ENCODE results near the gene JAM3.
"Not testable (repeated sequence)": the region's sequence is repeated elsewhere in the genome, so short reads cannot be mapped to it uniquely, and the experiment has no call there.

The JAM3 gene

GRCh38 chr11:134101282-134101681, 32.4 kb downstream of the JAM3 start:
- no peak for DNase-seq
- Histone ChIP-seq H3K27ac (ENCODE audit: insufficient read depth, low read length, poor library complexity, severe bottlenecking) (no peak overlapping the region), H3K9me3 (ENCODE audit: control insufficient read depth, low read length) (no peaks in the 10 kb centered on the region), H3K4me3 (ENCODE audit: insufficient read depth, low read depth, low read length, poor library complexity, severe bottlenecking) (no peak overlapping the region), H3K27me3 (replicated peaks; ENCODE audit: control insufficient read depth, insufficient read depth, low read length, poor library complexity, severe bottlenecking) (no peaks in the 10 kb centered on the region), H3K4me1 (ENCODE audit: control insufficient read depth, insufficient read depth, low read length, poor library complexity, severe bottlenecking) (no peaks in the 10 kb centered on the region), H3K36me3 (ENCODE audit: control insufficient read depth, insufficient read depth, low read length) (no peaks in the 10 kb centered on the region)

DNA sequence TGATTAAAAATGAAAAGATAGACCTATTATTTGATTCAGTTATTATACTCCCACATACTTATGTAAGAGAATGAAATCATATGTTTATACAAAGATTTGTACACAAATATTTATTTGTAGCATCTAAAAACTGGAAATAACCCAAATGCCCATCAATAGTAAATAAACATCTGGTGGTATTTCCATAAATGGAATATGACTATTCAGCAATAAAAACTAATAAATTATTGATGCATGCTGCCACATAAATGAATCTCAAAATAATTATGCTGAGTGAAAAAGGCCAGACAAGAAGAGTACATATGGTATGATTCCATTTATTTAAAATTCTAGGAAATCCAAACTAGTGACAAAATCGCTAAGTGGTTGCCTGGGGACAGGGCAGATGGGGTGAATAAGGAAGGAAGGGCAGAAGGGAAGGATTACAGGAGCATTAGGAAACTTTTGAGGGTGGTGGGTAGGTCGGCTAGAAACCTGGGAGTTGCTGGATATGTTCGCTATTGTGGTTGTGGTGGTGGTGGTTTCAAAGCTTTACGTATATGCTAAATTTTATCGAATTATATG, 41.5 kb downstream of the JAM3 start:
- Histone ChIP-seq H3K27me3 (replicated peaks; ENCODE audit: control insufficient read depth, insufficient read depth, low read length, poor library complexity, severe bottlenecking) (no peaks in the 10 kb centered on the region), H3K36me3 (ENCODE audit: control insufficient read depth, insufficient read depth, low read length) (no peaks in the 10 kb centered on the region), H3K27ac (ENCODE audit: insufficient read depth, low read length, poor library complexity, severe bottlenecking) (no peak overlapping the region), H3K9me3 (ENCODE audit: control insufficient read depth, low read length) (peaks cover 3% of the 10 kb centered on the region), H3K4me1 (ENCODE audit: control insufficient read depth, insufficient read depth, low read length, poor library complexity, severe bottlenecking) (no peaks in the 10 kb centered on the region), H3K4me3 (ENCODE audit: insufficient read depth, low read depth, low read length, poor library complexity, severe bottlenecking) (no peak overlapping the region)
- DNase-seq: no peak

GRCh38 chr11:134113787-134114186, 44.9 kb downstream of the JAM3 start:
- not testable (repeated sequence) for H3K4me3 ChIP-seq (ENCODE audit: insufficient read depth, low read depth, low read length, poor library complexity, severe bottlenecking); H3K4me1 ChIP-seq (ENCODE audit: control insufficient read depth, insufficient read depth, low read length, poor library complexity, severe bottlenecking); DNase-seq

GRCh38 chr11:134116210-134116609, 47.3 kb downstream of the JAM3 start:
- H3K27ac ChIP-seq (ENCODE audit: insufficient read depth, low read length, poor library complexity, severe bottlenecking): no peak overlapping the region
- no peaks in the 10 kb centered on the region for H3K4me1 ChIP-seq (ENCODE audit: control insufficient read depth, insufficient read depth, low read length, poor library complexity, severe bottlenecking)
- DNase-seq: no peak
- no peaks in the 10 kb centered on the region for H3K27me3 ChIP-seq (replicated peaks; ENCODE audit: control insufficient read depth, insufficient read depth, low read length, poor library complexity, severe bottlenecking)
- no peak overlapping the region for H3K4me3 ChIP-seq (ENCODE audit: insufficient read depth, low read depth, low read length, poor library complexity, severe bottlenecking)
- H3K36me3 ChIP-seq (ENCODE audit: control insufficient read depth, insufficient read depth, low read length): no peaks in the 10 kb centered on the region
- H3K9me3 ChIP-seq (ENCODE audit: control insufficient read depth, low read length): no peaks in the 10 kb centered on the region

More at GRCh38 chr11:134113787-134114186, 44.9 kb downstream of the JAM3 start:
- not testable (repeated sequence) for H3K36me3 ChIP-seq (ENCODE audit: control insufficient read depth, insufficient read depth, low read length); H3K9me3 ChIP-seq (ENCODE audit: control insufficient read depth, low read length); H3K27ac ChIP-seq (ENCODE audit: insufficient read depth, low read length, poor library complexity, severe bottlenecking); H3K27me3 ChIP-seq (replicated peaks; ENCODE audit: control insufficient read depth, insufficient read depth, low read length, poor library complexity, severe bottlenecking)

DNA sequence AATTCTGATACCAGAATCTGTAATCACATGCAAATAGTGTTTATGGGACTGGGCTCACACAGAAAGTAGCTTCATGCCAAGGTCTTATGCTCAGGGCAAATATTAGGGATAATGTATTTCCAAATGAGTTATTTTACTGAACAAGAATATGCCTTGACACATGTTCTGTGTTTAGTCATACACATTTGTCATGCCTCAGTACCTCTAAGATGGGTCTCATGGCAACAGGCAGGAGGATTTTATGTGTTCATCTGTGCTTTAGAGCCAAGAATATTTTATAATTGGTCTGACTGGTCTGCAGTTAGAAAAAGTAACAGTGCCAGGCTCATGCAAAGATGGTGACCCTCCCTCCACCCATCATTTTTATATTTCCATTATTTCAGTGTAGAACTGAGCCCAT, 49.1 kb downstream of the JAM3 start:
- no peaks in the 10 kb centered on the region for H3K36me3 ChIP-seq (ENCODE audit: control insufficient read depth, insufficient read depth, low read length)
- H3K4me3 ChIP-seq (ENCODE audit: insufficient read depth, low read depth, low read length, poor library complexity, severe bottlenecking): no peak overlapping the region
- no peaks in the 10 kb centered on the region for H3K9me3 ChIP-seq (ENCODE audit: control insufficient read depth, low read length)
- DNase-seq: no peak
- H3K27ac ChIP-seq (ENCODE audit: insufficient read depth, low read length, poor library complexity, severe bottlenecking): no peak overlapping the region
- no peaks in the 10 kb centered on the region for H3K4me1 ChIP-seq (ENCODE audit: control insufficient read depth, insufficient read depth, low read length, poor library complexity, severe bottlenecking)
- no peaks in the 10 kb centered on the region for H3K27me3 ChIP-seq (replicated peaks; ENCODE audit: control insufficient read depth, insufficient read depth, low read length, poor library complexity, severe bottlenecking)

DNA sequence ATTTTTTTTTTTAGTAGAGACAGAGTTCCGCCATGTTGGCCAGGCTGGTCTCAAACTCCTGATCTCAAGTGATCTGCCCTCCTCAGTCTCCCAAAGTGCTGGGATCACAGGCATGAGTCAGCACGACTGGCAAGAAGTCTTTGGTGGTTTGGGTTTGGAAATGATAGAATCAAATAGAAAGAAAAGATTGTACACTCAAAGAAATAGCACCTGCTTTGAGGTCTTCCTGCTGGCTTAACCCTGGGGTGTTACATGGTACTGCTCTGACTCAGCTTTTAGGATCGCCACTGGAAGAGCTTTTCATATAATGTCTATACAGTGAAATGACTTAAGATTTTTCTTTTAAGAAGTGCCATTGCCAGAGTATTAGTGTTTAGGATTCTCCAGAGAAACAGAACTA, 50.2 kb downstream of the JAM3 start:
- H3K27me3 ChIP-seq (replicated peaks; ENCODE audit: control insufficient read depth, insufficient read depth, low read length, poor library complexity, severe bottlenecking): no peaks in the 10 kb centered on the region
- no peak for DNase-seq
- no peaks in the 10 kb centered on the region for H3K9me3 ChIP-seq (ENCODE audit: control insufficient read depth, low read length)
- H3K36me3 ChIP-seq (ENCODE audit: control insufficient read depth, insufficient read depth, low read length): no peaks in the 10 kb centered on the region
- no peak overlapping the region for H3K27ac ChIP-seq (ENCODE audit: insufficient read depth, low read length, poor library complexity, severe bottlenecking)
- H3K4me3 ChIP-seq (ENCODE audit: insufficient read depth, low read depth, low read length, poor library complexity, severe bottlenecking): no peak overlapping the region
- no peaks in the 10 kb centered on the region for H3K4me1 ChIP-seq (ENCODE audit: control insufficient read depth, insufficient read depth, low read length, poor library complexity, severe bottlenecking)

DNA sequence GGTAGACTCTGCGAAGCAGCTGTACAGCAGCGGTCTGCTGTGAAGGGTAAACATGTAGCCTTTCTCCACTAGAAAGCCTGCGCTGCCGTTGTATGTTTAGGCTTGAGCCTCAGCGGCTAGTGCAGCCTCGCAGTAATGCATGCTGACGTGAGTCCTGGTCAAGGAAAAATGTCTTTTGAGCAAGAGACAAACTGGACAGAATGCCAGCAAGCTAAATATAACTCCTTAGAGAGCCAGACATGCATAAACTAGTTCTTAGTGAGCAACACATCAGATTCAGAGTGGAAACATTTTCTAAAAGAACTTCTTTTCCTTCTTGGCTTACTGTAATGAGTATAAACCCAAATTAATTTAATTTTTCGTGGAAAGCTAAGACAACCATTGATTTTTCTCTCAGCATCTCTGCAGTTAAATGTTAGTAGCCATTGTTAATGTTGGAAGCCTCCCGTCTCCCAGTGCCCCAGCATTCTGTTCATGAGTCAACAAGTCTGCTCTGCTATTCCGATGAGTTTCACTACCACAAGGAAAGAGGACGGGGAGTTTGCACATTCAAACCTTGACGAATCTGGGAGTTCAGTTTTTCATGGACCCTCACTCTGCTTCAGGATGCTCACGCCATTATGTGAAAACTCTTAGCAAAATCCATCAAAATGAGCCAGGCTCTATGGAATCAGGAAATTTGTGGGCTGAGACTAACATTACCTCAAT, 51.4 kb downstream of the JAM3 start:
- Histone ChIP-seq H3K9me3 (ENCODE audit: control insufficient read depth, low read length) (no peaks in the 10 kb centered on the region), H3K4me3 (ENCODE audit: insufficient read depth, low read depth, low read length, poor library complexity, severe bottlenecking) (no peak overlapping the region), H3K27ac (ENCODE audit: insufficient read depth, low read length, poor library complexity, severe bottlenecking) (no peak overlapping the region), H3K4me1 (ENCODE audit: control insufficient read depth, insufficient read depth, low read length, poor library complexity, severe bottlenecking) (no peaks in the 10 kb centered on the region), H3K27me3 (replicated peaks; ENCODE audit: control insufficient read depth, insufficient read depth, low read length, poor library complexity, severe bottlenecking) (no peaks in the 10 kb centered on the region), H3K36me3 (ENCODE audit: control insufficient read depth, insufficient read depth, low read length) (no peaks in the 10 kb centered on the region)
- no peak for DNase-seq

DNA sequence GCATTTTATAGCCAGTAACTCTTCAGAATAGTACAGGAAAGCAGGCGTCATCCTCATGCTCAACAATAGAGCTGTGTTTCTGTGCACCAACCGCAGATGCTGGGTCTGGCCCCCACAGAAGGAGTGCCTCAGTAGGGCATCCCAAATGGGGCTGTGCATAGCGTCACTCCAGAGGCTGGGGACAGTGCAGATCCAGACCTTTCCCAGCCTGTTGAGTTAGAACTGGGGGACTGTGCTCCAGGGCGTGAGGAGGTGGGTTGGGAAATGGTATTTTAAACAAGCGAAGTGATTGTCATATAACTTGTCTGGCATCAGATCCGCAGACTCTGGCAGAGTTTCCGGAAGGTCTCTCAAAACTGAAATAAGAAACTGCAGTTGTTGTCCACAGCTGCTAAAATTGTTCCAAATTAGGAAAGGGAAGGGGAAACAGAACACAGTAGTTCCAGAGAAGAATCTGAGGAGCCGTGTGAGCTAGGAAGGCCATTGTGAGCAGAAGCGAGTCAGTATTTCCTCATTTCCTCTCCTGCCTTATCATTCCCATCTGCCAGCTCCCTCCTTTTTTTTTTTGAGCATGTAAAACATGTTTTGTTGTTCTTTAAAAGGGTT, 52.2 kb downstream of the JAM3 start:
- H3K4me1 ChIP-seq (ENCODE audit: control insufficient read depth, insufficient read depth, low read length, poor library complexity, severe bottlenecking): no peaks in the 10 kb centered on the region
- H3K27me3 ChIP-seq (replicated peaks; ENCODE audit: control insufficient read depth, insufficient read depth, low read length, poor library complexity, severe bottlenecking): no peaks in the 10 kb centered on the region
- DNase-seq: no peak
- H3K9me3 ChIP-seq (ENCODE audit: control insufficient read depth, low read length): no peaks in the 10 kb centered on the region
- H3K27ac ChIP-seq (ENCODE audit: insufficient read depth, low read length, poor library complexity, severe bottlenecking): no peak overlapping the region
- H3K36me3 ChIP-seq (ENCODE audit: control insufficient read depth, insufficient read depth, low read length): no peaks in the 10 kb centered on the region
- H3K4me3 ChIP-seq (ENCODE audit: insufficient read depth, low read depth, low read length, poor library complexity, severe bottlenecking): no peak overlapping the region

GRCh38 chr11:134124660-134125451, 56.0 kb downstream of the JAM3 start:
- Histone ChIP-seq H3K36me3 (ENCODE audit: control insufficient read depth, insufficient read depth, low read length) (no peaks in the 10 kb centered on the region), H3K27ac (ENCODE audit: insufficient read depth, low read length, poor library complexity, severe bottlenecking) (no peak overlapping the region), H3K4me3 (ENCODE audit: insufficient read depth, low read depth, low read length, poor library complexity, severe bottlenecking) (no peak overlapping the region), H3K9me3 (ENCODE audit: control insufficient read depth, low read length) (no peaks in the 10 kb centered on the region), H3K4me1 (ENCODE audit: control insufficient read depth, insufficient read depth, low read length, poor library complexity, severe bottlenecking) (no peaks in the 10 kb centered on the region), H3K27me3 (replicated peaks; ENCODE audit: control insufficient read depth, insufficient read depth, low read length, poor library complexity, severe bottlenecking) (no peaks in the 10 kb centered on the region)
- no peak for DNase-seq

- no peak for DNase-seq
- Histone ChIP-seq H3K9me3 (ENCODE audit: control insufficient read depth, low read length) (peaks cover 1% of the 10 kb centered on the region), H3K4me1 (ENCODE audit: control insufficient read depth, insufficient read depth, low read length, poor library complexity, severe bottlenecking) (no peaks in the 10 kb centered on the region), H3K27me3 (replicated peaks; ENCODE audit: control insufficient read depth, insufficient read depth, low read length, poor library complexity, severe bottlenecking) (no peaks in the 10 kb centered on the region), H3K4me3 (ENCODE audit: insufficient read depth, low read depth, low read length, poor library complexity, severe bottlenecking) (no peak overlapping the region), H3K36me3 (ENCODE audit: control insufficient read depth, insufficient read depth, low read length) (no peaks in the 10 kb centered on the region), H3K27ac (ENCODE audit: insufficient read depth, low read length, poor library complexity, severe bottlenecking) (no peak overlapping the region)
These were observed 56.6 kb downstream of the JAM3 start for GRCh38 chr11:134125507-134125906.
